CD14-positive monocyte (primary cell): Measurements from ENCODE around the gene ZNF491. TPM values are rescaled to one million over a fixed set of nuclear protein-coding genes. Genes with fewer than 3 reads are reported as not detected.

Experiments
- DNase-seq, 3 donors: peaks; one replicate each; pipeline ENCODE4 v3.0.0-alpha.2; 2011 to 2022
- H2AFZ ChIP-seq: 2 replicates; pipeline ENCODE4 v1.6.0; 2012; ENCODE audit warnings: mild to moderate bottlenecking, low read depth, low read length, inconsistent platforms; ENCODE audit not compliant: insufficient read depth, poor library complexity, severe bottlenecking
- H3K27ac ChIP-seq, 2 donors: 1 replicate in 1 of 2; 2 replicates in 1 of 2; pipeline ENCODE4 v1.5.1; 2012 to 2013; ENCODE audit warnings: low read length in 2 of 2, control low read depth in 1 of 2, inconsistent platforms in 1 of 2, low read depth in 1 of 2, mild to moderate bottlenecking in 1 of 2
- H3K27me3 ChIP-seq, 2 donors: one replicate each; pipeline versions ENCODE4 v1.6.0 to v1.6.1; 2011 to 2013; ENCODE audit warnings: low read length in 2 of 2; ENCODE audit not compliant: control insufficient read depth in 2 of 2, insufficient read depth in 2 of 2
- H3K36me3 ChIP-seq, 2 donors: replicated peaks in 1 of 2; 1 replicate in 1 of 2; 2 replicates in 1 of 2; pipeline versions ENCODE4 v1.5.1 to v1.6.1; 2012 to 2013; ENCODE audit warnings: low read length in 2 of 2, control low read depth in 1 of 2, inconsistent platforms in 1 of 2, mild to moderate bottlenecking in 1 of 2; ENCODE audit not compliant: insufficient read depth in 2 of 2, control insufficient read depth in 1 of 2
- H3K4me1 ChIP-seq, 2 donors: 1 replicate in 1 of 2; 2 replicates in 1 of 2; pipeline versions ENCODE4 v1.5.1 to v1.6.1; 2012 to 2013; ENCODE audit warnings: low read length in 2 of 2, control low read depth in 1 of 2, inconsistent platforms in 1 of 2, mild to moderate bottlenecking in 1 of 2, moderate library complexity in 1 of 2; ENCODE audit not compliant: insufficient read depth in 2 of 2, control insufficient read depth in 1 of 2
- H3K4me2 ChIP-seq: replicated peaks from 2 replicates; pipeline ENCODE3; 2012; ENCODE audit warnings: low read length, moderate library complexity, mild to moderate bottlenecking; ENCODE audit not compliant: poor library complexity, severe bottlenecking; ENCODE audit errors: extremely low read depth
- H3K4me3 ChIP-seq, 3 experiments: fragments of 200-600 bp in 1 of 3; sonication (generic) in 1 of 3; replicated peaks in 1 of 3; 1 replicate in 2 of 3; 2 replicates in 1 of 3; pipeline ENCODE4 v1.5.1; 2011 to 2013; ENCODE audit warnings: low read length in 3 of 3, mild to moderate bottlenecking in 3 of 3, control low read depth in 2 of 3, low read depth in 2 of 3, inconsistent platforms in 1 of 3, moderate library complexity in 1 of 3
- H3K79me2 ChIP-seq: 2 replicates; pipeline ENCODE4 v1.6.0; 2012; ENCODE audit warnings: mild to moderate bottlenecking, control low read depth, inconsistent platforms, low read length, moderate library complexity; ENCODE audit not compliant: insufficient read depth
- H3K9ac ChIP-seq: 2 replicates; pipeline ENCODE4 v1.6.0; 2017; ENCODE audit warnings: low read length, mild to moderate bottlenecking; ENCODE audit not compliant: insufficient read depth, poor library complexity, severe bottlenecking
- H3K9me3 ChIP-seq, 2 donors: replicated peaks in 1 of 2; 1 replicate in 1 of 2; 2 replicates in 1 of 2; pipeline versions ENCODE4 v1.5.1 to v1.6.1; 2012 to 2013; ENCODE audit warnings: low read length in 2 of 2, control low read depth in 1 of 2; ENCODE audit not compliant: control insufficient read depth in 1 of 2, insufficient read depth in 1 of 2
- H4K20me1 ChIP-seq: 2 replicates; pipeline ENCODE4 v1.6.0; 2012; ENCODE audit warnings: mild to moderate bottlenecking, low read length, control low read depth, moderate library complexity; ENCODE audit not compliant: insufficient read depth
- H3K27ac Mint-ChIP-seq, 7 donors: one replicate each; pipeline ENCODE4 v1.8.0; 2020; ENCODE audit warnings: mild to moderate bottlenecking in 7 of 7, mixed read lengths in 7 of 7, moderate library complexity in 6 of 7, inconsistent platforms in 2 of 7
- H3K27me3 Mint-ChIP-seq, 3 donors: one replicate each; pipeline ENCODE4 v1.8.0; 2021 to 2022; ENCODE audit warnings: low read depth in 3 of 3, mild to moderate bottlenecking in 3 of 3, mixed read lengths in 3 of 3, moderate library complexity in 3 of 3, inconsistent platforms in 1 of 3
- H3K36me3 Mint-ChIP-seq, 2 donors: one replicate each; pipeline ENCODE4 v1.8.0; 2020; ENCODE audit warnings: mixed read lengths in 2 of 2, inconsistent platforms in 1 of 2, mild to moderate bottlenecking in 1 of 2
- H3K4me1 Mint-ChIP-seq: one replicate; pipeline ENCODE4 v1.8.0; 2020; ENCODE audit warnings: mild to moderate bottlenecking, mixed read lengths
- H3K4me3 Mint-ChIP-seq, 2 donors: one replicate each; pipeline ENCODE4 v1.8.0; 2020; ENCODE audit warnings: mild to moderate bottlenecking in 2 of 2, mixed read lengths in 2 of 2, moderate library complexity in 1 of 2
- H3K9me3 Mint-ChIP-seq, 7 donors: one replicate each; pipeline ENCODE4 v1.8.0; 2020 to 2022; ENCODE audit warnings: mixed read lengths in 7 of 7, mild to moderate bottlenecking in 6 of 7, moderate library complexity in 6 of 7, inconsistent platforms in 2 of 7
- WGBS: methylation state at CpG from one replicate; pipeline ENCODE4 v1.1.5; 2013; ENCODE audit warnings: missing lambda C conversion rate; ENCODE audit not compliant: insufficient coverage; 5-methylcytosine and 5-hydroxymethylcytosine counted together
- intact Hi-C, 2 donors: fragments of 100-400 bp; cut with micrococcal nuclease; formaldehyde crosslinking; loops; one replicate each; pipeline versions ENCODE4 v1.15.0 to v1.15.1; 2023
- polyA plus RNA-seq, 3 donors: library from polyadenylated mRNA; depleted of rRNA in 1 of 3; unstranded in 2 of 3; stranded (reverse) in 1 of 3; fragments of 300-500 nt in 2 of 3; fragments of >200 nt in 1 of 3; fragmentation: Illumina TruSeq in 2 of 3; gene quantifications; 1 replicate in 2 of 3; 2 replicates in 1 of 3; pipeline ENCODE4 v1.2.3, GENCODE V29; 2012 to 2021
- TF ChIP-seq, protein P1 (sequence below): fragments of 200-600 bp; IDR thresholded peaks from one replicate; pipeline ENCODE4 v1.8.0; 2022; ENCODE audit warnings: antibody characterized with exemption, mild to moderate bottlenecking

The ZNF491 gene
- polyA plus RNA-seq, 3 donors = 0.27 to 0.92 TPM; not detected in 1

- no peak overlapping the region for H3K4me2 ChIP-seq
- no peaks in the 10 kb centered on the region for H3K36me3 Mint-ChIP-seq
- no peak overlapping the region for H3K4me3 Mint-ChIP-seq
- H3K27me3 Mint-ChIP-seq = peaks cover 0 to 11% (median 2%) of the 10 kb centered on the region in 3 donors
- peaks cover 15 to 35% of the 10 kb centered on the region in 2 donors for H3K9me3 ChIP-seq
- no peaks in the 10 kb centered on the region for H3K36me3 ChIP-seq
- no peak overlapping the region for H3K4me3 ChIP-seq
- H3K79me2 ChIP-seq = no peaks in the 10 kb centered on the region
- H3K4me1 Mint-ChIP-seq = no peaks in the 10 kb centered on the region
- TF ChIP-seq, protein P1, sequence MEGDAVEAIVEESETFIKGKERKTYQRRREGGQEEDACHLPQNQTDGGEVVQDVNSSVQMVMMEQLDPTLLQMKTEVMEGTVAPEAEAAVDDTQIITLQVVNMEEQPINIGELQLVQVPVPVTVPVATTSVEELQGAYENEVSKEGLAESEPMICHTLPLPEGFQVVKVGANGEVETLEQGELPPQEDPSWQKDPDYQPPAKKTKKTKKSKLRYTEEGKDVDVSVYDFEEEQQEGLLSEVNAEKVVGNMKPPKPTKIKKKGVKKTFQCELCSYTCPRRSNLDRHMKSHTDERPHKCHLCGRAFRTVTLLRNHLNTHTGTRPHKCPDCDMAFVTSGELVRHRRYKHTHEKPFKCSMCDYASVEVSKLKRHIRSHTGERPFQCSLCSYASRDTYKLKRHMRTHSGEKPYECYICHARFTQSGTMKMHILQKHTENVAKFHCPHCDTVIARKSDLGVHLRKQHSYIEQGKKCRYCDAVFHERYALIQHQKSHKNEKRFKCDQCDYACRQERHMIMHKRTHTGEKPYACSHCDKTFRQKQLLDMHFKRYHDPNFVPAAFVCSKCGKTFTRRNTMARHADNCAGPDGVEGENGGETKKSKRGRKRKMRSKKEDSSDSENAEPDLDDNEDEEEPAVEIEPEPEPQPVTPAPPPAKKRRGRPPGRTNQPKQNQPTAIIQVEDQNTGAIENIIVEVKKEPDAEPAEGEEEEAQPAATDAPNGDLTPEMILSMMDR = no peak
- no peak overlapping the region for H3K27ac ChIP-seq
- no peaks in the 10 kb centered on the region for H3K27me3 ChIP-seq
- no peaks in the 10 kb centered on the region for H4K20me1 ChIP-seq
- no peak overlapping the region for H3K9ac ChIP-seq
- no peaks in the 10 kb centered on the region for H3K4me1 ChIP-seq
- H2AFZ ChIP-seq = no peak overlapping the region
- H3K27ac Mint-ChIP-seq = no peak overlapping the region
- intact Hi-C loops = no loop called here
- WGBS = no CpG with 5 or more reads among the region's 1 CpG
- DNase-seq = no peak
- H3K9me3 Mint-ChIP-seq = peaks cover 22 to 54% (median 44%) of the 10 kb centered on the region in 7 donors
Measured at GRCh38 chr19:11756965-11757364, 41.4 kb upstream of the ZNF491 start.

DNA sequence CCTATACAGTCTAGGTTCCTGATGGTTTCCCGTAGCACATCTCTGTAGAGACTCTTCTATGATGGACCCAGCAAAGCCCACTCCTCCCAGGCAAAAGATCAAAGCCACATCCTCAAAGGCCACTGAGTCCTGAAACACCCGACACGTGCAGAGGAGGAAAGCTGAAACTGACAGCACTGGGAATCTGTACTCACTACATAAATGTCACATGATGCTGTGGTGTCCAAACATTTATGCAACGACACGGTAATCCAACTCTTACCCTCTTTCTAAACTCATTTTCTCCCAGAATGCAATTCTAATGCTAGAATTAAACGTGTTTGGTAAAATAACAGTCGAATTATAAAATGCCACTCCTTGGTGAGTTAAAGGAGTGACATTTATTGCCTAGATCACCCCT lies 38.5 kb upstream of the ZNF491 start:
- no peak overlapping the region for H2AFZ ChIP-seq
- Mint-ChIP-seq H3K27me3 (peaks cover 3 to 13% (median 3%) of the 10 kb centered on the region in 3 donors), H3K36me3 (no peaks in the 10 kb centered on the region), H3K27ac (no peak overlapping the region), H3K4me3 (no peak overlapping the region), H3K4me1 (no peaks in the 10 kb centered on the region), H3K9me3 (peaks cover 18 to 60% (median 39%) of the 10 kb centered on the region in 7 donors)
- H3K27ac ChIP-seq = no peak overlapping the region
- no peak for DNase-seq
- no peaks in the 10 kb centered on the region for H3K36me3 ChIP-seq
- H3K4me2 ChIP-seq = no peak overlapping the region
- TF ChIP-seq, protein P1 = no peak
- no peaks in the 10 kb centered on the region for H3K4me1 ChIP-seq
- no peaks in the 10 kb centered on the region for H3K27me3 ChIP-seq
- H3K79me2 ChIP-seq = no peaks in the 10 kb centered on the region
- H3K4me3 ChIP-seq = no peak overlapping the region
- WGBS = 100% methylated on average over 1 of the region's 7 CpGs
- intact Hi-C loops = no loop called here
- H4K20me1 ChIP-seq = no peaks in the 10 kb centered on the region
- peaks cover 15 to 26% of the 10 kb centered on the region in 2 donors for H3K9me3 ChIP-seq
- H3K9ac ChIP-seq = no peak overlapping the region
